GM19025 (cell line): Measurements from ENCODE around the gene DZIP1.

Experiments used
- ATAC-seq: cut with Tn5 transposase; IDR thresholded peaks from one replicate; pipeline ENCODE4 v1.9.1; 2021; ENCODE audit warnings: mild to moderate bottlenecking, low read depth, moderate library complexity; ENCODE audit not compliant: unreplicated experiment

Gene DZIP1

DNA sequence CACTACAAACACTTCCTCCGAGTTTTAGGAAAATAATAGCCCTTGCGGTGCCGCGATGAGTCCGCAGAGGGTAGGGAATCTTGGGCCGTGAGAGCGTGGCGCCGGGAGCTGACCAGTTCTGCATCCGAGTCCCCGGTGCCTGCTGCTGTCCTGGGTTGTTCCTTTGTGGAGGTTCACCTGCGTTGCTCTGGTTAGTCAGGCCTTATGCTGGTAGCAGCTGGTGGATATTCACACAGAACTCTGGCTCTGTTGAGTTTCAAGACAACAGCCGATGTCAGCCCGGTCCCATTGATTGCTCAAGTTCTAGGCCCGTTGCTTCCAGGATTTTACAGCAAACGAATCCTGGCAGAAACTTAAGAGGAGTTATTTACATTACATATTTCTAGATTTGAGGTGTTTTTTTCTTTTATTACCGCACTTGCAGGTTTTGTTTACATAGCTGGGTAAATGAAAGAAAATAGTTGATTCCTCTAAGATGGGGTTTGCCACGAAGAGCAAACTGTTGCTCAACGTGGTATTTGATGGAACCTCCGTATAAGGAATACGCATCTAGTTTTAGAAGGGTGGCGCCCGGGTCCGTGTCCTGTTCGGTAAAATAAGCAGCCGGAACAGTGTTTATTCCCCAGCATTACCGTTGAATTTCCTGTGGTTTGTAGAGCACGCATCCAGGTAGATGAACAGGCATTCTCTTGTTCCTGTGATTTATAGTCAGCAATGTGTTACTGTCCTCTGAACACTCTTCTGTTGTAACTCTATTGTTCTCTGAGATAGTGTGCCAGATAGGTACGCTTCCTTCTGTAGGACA, 90.7 kb downstream of the DZIP1 start:
- ATAC-seq: no peak

DNA sequence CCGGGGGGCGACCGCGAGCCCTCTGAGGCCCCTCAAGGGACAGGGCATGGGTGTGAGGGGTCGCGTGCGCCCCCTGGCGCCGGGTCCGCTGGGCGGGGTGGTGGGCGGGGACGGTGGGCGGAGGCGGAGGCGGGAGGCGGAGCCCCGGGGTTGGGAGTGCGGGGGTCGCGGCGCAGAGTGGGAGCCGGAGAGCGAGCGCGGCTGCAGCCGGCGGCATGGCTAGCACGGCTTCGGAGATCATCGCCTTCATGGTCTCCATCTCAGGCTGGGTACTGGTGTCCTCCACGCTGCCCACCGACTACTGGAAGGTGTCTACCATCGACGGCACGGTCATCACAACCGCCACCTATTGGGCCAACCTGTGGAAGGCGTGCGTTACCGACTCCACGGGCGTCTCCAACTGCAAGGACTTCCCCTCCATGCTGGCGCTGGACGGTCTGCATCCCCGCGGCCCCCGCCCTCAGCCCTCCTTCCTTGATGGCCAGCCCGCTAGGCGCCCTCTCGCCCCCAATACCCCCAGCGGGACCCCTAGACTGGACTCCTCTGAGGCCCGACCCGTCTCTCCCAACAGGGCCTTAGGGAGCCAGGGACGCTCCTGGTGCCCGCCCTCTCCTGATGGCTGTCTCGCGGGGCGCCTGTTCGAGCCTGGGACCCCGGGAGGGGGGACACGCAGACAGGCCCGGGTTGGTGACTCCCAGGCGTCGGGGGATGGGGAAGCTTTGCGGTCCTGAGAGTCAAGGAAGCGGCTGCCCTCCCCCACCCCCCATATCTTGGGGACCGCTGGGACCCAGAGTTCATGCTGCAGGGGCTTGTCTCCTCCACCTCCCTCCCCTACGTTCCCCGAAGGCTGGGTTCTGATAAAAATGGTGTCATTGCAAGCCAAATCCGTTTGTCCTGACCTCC, 91.7 kb downstream of the DZIP1 start, which contains the start of gene CLDN10:
Gene CLDN10, plus strand, starts transcription at position 182 of the 903 bp plus-strand sequence. Its CDS starts 34 bp downstream, at position 216.
- ATAC-seq: no peak

DNA sequence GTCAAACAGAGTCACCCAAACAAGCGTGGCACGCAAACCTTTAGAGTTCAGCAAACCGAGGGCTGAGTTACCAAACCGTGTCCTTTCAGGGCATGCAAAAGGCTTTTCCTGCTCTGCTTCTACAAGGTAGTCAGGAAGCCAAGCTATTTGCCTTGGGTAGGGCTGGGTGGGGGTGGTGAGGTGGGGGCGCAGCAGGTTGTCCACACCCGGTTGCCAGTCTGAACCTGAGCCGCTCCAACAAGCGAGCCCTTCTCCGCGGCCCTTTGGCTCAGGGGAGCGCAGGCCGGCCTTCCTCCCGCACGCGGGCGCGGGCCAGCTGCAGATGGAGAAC, 92.3 kb downstream of the DZIP1 start:
- ATAC-seq: no peak

DNA sequence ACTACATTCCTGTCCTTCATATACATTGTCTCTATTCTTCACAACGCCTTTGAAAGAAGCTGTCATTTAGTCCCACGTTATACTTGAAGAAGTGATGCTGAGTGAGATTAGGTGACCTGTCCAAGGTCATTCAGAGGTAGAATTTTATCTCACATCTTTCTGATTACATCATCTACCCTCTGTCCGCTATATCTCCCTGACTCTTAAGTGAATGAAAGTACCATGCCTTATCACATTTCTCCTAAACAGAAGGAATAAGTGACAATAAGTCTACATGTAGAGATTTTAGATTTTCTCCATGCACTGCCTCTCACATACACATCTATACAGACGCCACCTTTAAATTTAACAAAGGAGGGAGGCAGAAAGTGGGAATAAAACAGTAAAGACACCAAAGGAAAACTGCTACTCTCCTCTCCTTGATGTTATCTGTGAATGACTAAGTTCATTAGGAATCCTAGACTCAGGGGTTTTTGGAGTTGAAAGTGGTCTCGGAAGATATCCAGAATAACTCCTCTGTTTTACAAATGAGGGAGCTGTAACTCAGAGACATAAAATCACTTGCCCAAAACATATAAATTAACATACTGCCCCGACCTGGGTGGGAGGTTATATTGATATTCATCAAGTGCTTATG, 96.9 kb downstream of the DZIP1 start:
- ATAC-seq: no peak

DNA sequence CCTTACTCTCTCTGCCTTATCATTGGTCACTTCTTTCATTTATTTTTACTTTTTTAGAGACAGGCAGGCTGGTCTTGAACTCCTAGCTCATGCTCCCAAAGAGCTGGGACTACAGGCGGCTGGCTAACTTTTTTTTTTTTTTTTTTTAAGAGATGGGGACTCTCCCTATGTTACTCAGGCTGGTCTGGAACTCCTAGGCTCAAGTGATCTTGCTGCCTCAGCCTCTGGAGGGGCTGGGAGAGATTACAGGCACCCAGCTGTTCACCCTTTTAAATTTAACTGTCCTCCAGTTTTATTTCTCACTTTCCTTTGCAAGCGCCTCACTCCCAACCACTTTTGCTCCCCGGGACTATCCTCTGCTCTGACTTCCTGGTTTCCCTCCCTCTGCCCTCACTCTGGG, 97.6 kb downstream of the DZIP1 start:
- ATAC-seq: no peak

DNA sequence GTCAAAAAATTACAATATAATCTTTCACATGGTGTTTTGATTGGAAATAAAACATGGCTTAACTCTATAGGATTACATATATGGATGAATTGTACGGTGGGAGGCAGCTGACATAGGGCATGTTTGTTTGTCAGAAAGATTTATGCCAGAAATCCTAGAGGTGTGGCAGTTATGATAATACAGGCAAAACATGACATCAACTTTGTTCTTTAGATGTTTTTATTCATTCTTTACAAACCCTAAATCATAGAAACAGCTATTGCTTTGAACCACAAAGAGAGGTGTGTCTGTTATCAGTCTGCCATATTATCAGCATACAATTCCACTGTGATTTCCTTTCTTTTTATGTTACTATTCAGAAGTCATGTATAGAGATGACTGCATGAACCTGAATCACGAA, 100.2 kb downstream of the DZIP1 start:
- no peak for ATAC-seq

DNA sequence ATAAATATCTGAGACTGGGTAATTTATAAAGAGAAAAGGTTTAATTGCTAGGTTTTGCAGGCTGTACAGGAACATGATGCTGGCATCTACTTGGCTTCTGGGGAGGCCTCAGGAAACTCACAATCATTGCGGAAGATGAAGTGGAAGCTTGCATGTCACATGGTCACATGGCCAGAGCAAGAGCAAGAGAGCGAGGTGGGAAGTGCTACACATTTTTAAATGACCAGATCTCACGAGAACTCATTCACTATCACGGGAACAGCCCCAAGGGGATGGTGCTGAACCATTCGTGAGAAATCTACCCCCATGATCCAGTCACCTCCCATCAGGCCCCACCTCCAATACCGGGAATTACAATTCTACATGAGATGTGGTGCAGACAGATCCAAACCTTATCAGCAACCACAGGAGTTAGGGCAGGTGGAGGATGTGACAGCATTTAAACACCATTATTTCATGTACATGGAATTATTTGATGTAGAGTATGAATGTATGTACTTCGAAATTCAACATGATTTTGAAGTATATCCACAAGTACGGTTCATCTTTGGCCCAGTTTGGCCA, 102.5 kb downstream of the DZIP1 start:
- ATAC-seq: no peak

DNA sequence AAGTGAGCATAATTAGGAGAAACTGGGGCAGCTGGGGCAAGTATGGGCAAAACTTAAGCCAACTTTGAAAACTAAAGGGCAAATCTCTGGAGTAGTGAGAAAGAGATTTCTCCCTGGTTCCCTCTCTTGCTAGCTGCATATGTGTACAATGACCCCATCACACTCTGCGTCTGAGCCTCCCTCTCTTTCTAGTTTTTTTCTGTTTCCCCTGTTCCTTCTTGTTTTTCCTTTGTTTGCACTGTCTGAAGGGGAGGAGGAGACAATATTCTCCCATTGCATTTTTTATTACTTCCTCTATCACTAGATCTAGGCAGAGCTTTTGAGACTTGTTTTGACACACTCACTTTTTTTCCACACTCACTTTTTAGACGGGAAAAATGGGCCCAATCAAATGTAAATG, 103.2 kb downstream of the DZIP1 start:
- ATAC-seq: no peak

DNA sequence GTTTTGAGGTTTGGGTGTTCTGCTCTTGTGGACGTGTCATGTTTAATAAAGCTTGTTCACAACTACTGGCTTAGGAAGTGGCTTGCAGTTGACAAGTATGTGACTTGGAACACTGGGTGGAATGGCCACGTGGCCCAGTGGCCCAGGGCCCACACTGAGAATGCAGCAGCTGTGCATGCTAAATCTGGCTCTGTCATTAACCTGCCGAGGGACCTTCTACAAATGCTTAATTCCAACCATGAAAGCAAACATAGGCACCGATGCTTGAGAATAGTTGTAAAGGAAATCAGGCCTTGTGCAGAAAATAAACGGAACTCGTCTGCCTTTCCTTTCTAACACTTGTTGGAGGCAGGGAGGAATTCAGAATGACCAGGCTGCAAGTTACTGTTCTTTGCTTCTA, 103.6 kb downstream of the DZIP1 start:
- no peak for ATAC-seq

DNA sequence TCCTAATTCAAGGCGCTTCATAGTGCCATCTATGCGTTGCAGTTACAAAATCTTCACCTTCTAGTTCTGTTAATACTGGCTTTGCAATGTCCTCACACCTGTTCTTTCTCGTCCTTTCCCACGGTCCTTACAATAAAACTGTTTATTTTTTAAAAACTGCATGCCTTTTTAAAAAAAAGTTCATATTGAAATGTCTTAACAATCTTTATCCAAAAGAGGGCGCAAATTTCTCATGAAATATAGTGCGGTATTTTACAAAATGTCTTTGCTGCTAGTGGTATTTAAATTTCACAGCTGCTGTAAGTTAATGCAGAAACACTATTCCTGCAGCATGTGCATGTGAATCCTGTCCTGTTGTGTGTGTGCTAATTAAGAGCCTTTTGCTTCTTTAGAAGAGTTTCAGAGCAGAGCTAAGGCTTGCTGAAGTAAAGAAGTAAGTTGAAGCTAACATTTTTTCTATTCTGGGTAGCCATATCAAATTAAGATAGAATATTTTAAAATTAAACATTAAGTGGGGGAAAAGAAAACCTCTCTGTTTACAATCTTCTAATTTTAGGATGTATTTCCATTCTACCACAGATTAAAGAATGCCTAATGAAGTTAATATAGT, 107.8 kb downstream of the DZIP1 start:
- no peak for ATAC-seq

DNA sequence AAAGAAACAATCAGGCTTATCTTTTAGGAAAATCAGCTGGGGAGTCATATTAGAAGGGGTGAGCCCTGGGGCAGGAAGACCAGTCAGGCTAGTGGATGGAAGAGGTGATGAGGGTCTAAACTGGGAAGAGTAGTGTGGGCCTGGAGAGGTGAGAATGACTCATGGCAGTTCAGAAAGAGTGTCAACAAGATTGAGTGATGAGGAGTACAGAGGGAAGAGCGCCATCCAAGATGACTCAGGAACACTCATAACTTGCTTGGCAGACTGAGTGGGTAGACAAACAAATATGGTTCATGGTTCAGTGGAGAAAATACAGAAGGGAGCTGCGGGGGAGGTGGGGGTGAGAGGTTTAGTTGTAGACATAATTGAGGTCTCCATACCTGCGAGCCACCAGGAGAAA, 109.3 kb downstream of the DZIP1 start:
- ATAC-seq: no peak

DNA sequence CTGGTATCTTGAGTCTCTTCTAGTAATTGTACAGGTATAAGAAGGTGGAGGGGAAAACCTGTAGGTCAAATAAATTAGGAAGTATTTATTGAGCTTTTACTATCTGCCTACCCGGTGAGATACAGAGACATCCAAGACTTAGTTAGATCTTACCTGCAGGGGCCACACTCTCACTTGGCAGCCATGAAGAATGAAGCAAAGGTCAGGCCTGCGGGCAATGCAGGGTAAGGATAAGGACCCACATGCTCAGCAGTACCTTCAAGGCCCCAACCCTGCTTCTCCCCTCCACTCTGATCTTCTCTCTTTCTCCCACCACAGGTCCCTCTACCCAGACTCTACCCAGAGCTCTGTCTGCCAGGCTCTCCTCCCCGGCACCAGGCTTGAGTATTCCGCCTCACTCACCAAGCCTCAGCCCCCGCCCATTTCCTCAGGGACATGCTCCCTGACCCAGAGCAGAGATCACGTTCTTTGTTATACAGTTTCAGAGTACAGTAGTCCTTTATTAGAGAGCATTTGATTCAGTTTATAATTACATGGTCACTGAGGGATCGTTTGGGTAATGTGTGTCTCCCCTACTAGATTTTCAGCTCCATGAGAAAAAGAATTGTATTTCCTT, 110.9 kb downstream of the DZIP1 start:
- no peak for ATAC-seq

DNA sequence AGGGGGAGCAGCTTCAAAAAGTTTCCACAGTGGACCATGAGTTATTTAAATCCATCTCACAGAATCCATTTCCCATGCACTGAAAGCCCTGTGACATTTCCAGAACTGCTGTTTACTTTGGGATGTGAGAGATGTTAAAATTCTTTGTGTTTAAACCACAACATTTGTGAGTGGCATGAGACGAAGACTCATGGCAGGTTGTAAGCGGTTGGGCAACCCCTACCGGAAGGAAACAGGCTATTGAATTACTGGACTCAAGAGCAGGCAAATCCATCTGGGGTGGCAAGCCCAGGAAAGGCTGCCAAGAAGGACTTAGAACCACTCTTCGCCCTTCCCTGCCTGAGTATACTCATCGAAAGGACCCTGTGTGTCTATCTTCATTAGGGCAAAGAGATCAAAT, 114.3 kb downstream of the DZIP1 start:
- no peak for ATAC-seq
